Activated B cell treated with CpG ODN at 0.5 μM for 24 hours (primary cell): Measurements from ENCODE around the gene DBNDD2. TPM values are rescaled to one million over a fixed set of nuclear protein-coding genes. Genes with fewer than 3 reads are reported as not detected.

ENCODE experiments used
- ATAC-seq: fragments of 200-7000 bp; cut with Tn5 transposase; one replicate; pipeline ENCODE4 v1.10.0; 2021; ENCODE audit warnings: low read depth, mild to moderate bottlenecking, moderate library complexity
- CTCF ChIA-PET: fragments of 350-600 bp; sonication (Branson Sonifier 250); formaldehyde crosslinking; loops from one replicate; lab custom pipeline; 2021; ENCODE audit warnings: antibody characterized with exemption; lab: Charles Lee
- POLR2A ChIA-PET: fragments of 350-600 bp; sonication (Branson Sonifier 250); formaldehyde crosslinking; loops from one replicate; lab custom pipeline; 2021; ENCODE audit warnings: antibody characterized with exemption; lab: Charles Lee
- DNase-seq: peaks from one replicate; pipeline ENCODE4 v3.0.0; 2022
- H3K27ac Mint-ChIP-seq: one replicate; pipeline ENCODE4 v1.8.0; 2020; ENCODE audit warnings: mixed read lengths
- H3K27me3 Mint-ChIP-seq: one replicate; pipeline ENCODE4 v1.8.0; 2021; ENCODE audit warnings: mixed read lengths
- H3K36me3 Mint-ChIP-seq: one replicate; pipeline ENCODE4 v1.8.0; 2021; ENCODE audit warnings: low read depth, mixed read lengths
- H3K4me1 Mint-ChIP-seq: one replicate; pipeline ENCODE4 v1.8.0; 2021; ENCODE audit warnings: mixed read lengths
- H3K4me3 Mint-ChIP-seq: one replicate; pipeline ENCODE4 v1.8.0; 2020; ENCODE audit warnings: mild to moderate bottlenecking, mixed read lengths
- H3K9me3 Mint-ChIP-seq: one replicate; pipeline ENCODE4 v1.8.0; 2020; ENCODE audit warnings: mixed read lengths
- intact Hi-C: fragments of 100-400 bp; cut with micrococcal nuclease; formaldehyde crosslinking; loops from one replicate; pipeline ENCODE4 v1.15.1; 2024
- total RNA-seq: library from RNA; stranded (reverse); gene quantifications from 2 replicates; pipeline ENCODE4 v1.2.3, GENCODE V29; 2022
- TF ChIP-seq, protein P1 (sequence below): fragments of 200-600 bp; IDR thresholded peaks from one replicate; pipeline ENCODE4 v1.8.0; 2022; ENCODE audit warnings: antibody characterized with exemption, mild to moderate bottlenecking

Gene DBNDD2
- total RNA-seq, 1 donor from 2014 or later, result 2.7 TPM

DNA sequence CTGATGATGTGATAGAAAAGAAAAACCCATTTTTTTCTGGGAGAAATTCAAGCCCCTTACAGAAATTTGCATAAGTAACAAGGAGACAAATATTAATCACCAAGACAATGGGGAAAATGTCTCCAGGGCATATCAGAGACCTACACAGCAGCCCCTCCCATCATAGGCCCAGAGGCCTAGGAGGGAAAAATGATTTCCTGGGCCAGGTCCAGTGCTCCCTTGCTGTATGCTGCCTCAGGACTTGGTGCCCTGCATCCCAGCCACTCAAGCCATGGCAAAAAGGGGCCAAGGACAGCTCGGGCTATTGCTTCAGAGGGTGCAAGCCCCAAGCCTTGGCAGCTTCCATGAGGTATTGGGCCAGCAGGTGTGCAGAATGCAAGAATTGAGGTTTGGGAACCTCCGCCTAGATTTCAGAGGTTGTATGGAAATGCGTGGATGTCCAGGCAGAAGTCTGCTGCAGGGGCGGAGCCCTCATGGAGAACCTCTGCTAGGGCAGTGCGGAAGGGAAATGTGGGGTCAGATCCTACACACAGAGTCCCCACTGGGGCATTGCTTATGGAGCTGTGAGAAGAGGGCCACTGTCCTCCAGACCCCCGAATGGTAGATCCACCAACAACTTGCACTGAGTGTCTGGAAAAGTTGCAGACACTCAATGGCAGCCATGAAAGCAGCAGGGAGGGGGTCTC is 7.6 kb upstream of the DBNDD2 start:
- Mint-ChIP-seq H3K4me1 (peaks cover 6% of the 10 kb centered on the region), H3K27me3 (no peaks in the 10 kb centered on the region), H3K4me3 (no peak overlapping the region), H3K9me3 (peaks cover 18% of the 10 kb centered on the region), H3K36me3 (peaks cover 23% of the 10 kb centered on the region), H3K27ac (no peak overlapping the region)
- intact Hi-C loops, result no loop called here
- ATAC-seq (no peak), DNase-seq (no peak)
- TF ChIP-seq, protein P1, sequence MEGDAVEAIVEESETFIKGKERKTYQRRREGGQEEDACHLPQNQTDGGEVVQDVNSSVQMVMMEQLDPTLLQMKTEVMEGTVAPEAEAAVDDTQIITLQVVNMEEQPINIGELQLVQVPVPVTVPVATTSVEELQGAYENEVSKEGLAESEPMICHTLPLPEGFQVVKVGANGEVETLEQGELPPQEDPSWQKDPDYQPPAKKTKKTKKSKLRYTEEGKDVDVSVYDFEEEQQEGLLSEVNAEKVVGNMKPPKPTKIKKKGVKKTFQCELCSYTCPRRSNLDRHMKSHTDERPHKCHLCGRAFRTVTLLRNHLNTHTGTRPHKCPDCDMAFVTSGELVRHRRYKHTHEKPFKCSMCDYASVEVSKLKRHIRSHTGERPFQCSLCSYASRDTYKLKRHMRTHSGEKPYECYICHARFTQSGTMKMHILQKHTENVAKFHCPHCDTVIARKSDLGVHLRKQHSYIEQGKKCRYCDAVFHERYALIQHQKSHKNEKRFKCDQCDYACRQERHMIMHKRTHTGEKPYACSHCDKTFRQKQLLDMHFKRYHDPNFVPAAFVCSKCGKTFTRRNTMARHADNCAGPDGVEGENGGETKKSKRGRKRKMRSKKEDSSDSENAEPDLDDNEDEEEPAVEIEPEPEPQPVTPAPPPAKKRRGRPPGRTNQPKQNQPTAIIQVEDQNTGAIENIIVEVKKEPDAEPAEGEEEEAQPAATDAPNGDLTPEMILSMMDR, result no peak
- POLR2A ChIA-PET, result no interaction called here
- CTCF ChIA-PET, result no interaction called here

DNA sequence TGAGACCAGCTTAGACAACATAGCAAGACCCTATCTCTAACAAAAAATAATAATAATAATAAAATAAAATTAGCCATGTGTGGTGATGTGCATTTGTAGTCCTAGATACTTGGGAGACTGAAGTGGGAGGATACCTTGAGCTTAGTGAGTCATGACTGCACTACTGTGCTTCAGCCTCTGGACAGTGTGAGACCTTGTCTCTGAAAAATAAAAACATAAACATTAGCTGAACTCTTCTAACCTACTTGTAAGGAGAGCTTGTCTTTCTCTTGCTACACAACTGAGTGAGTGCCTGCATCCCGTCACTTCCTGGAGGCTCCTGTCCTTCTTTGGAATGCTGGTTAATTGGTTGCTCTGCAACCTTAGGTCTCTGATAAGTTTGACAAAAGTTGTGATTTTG is 5.1 kb upstream of the DBNDD2 start:
- Mint-ChIP-seq H3K9me3 (peaks cover 18% of the 10 kb centered on the region), H3K36me3 (peaks cover 21% of the 10 kb centered on the region), H3K4me3 (no peak overlapping the region), H3K27ac (no peak overlapping the region), H3K27me3 (no peaks in the 10 kb centered on the region), H3K4me1 (peaks cover 19% of the 10 kb centered on the region)
- TF ChIP-seq, protein P1, result no peak
- ChIA-PET POLR2A (interaction anchor here (1.5 kb wide), 1 partner anchor 13 kb away, joined by 3 read pairs; the partner anchor contains the start of gene PIGT), CTCF (interaction anchor here (1.3 to 2.4 kb wide), 2 partner anchors 29 to 34 kb away, joined by 5 to 11 read pairs; no protein-coding TSS in a partner anchor)
- ATAC-seq, result no peak
- intact Hi-C loops, result no loop called here
- DNase-seq, result no peak

DNA sequence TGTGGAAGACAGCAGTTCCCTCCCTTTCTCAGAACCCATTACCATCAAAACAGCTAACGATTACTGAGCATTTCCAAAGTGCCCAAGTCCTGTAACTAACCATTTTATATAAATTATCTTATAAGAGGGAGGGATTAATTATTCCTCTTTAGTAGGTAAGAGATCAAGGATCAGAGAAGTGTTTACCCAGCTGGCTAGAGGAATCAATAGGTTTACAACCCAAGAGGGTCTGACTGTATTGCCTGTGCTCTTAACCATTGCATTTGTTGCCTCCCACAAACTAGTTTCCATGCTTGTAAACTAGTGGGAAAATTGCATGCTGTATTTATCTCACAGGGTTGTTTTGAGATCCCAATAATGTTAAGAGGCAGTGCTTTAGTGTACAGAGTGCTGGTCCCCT is 3.7 kb upstream of the DBNDD2 start:
- Mint-ChIP-seq H3K36me3 (peaks cover 15% of the 10 kb centered on the region), H3K4me1 (peaks cover 28% of the 10 kb centered on the region), H3K4me3 (peak overlapping the region; percentile 59), H3K9me3 (peaks cover 14% of the 10 kb centered on the region), H3K27me3 (no peaks in the 10 kb centered on the region), H3K27ac (no peak overlapping the region)
- intact Hi-C loops, result no loop called here
- DNase-seq, result no peak
- TF ChIP-seq, protein P1, result no peak
- POLR2A ChIA-PET, result interaction anchor here (0.6 to 3.8 kb wide), 2 partner anchors 11 to 189 kb away, joined by 8 to 17 read pairs; partner anchors contain the start of gene PIGT
- no peak for ATAC-seq
- CTCF ChIA-PET, result interaction anchor here (0.8 to 2.4 kb wide), 4 partner anchors 31 to 42 kb away, joined by 3 to 11 read pairs (median 6); no protein-coding TSS in a partner anchor

DNA sequence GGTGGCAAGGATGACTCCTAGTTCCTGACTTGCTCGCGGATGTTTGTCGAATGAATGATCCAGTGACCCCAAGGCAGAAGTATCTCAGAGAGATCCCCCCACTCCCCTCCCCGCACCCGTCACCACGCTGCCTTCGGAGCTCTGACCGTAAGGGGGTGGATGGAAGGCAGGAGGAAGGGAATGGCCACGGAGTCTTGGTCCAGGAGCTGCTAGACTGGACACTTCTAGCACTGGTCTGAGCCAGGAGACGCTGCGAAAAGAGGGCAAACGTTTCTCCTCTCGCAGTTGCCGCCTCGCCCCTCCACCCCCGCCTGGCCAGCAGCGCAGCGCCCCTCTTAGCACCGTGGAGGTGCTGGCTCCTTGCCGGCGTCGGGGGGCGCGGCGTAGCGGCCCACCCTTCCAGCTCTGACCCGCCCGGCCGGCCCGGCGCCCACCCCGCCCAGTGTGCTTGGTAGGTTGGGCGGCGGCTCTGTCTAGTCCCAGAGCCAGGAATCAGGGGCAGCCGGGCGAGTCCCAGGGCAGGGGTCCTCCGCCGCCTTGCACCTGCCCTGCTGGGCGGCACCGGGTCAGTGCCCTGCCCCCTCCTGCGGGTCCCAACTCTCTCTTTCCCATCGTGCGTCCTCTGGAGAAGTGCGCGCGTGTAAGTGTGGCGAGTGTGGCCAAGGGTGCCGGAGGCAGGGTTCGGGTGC is 2.4 kb upstream of the DBNDD2 start:
- peaks cover 7% of the 10 kb centered on the region for H3K9me3 Mint-ChIP-seq
- no peaks in the 10 kb centered on the region for H3K27me3 Mint-ChIP-seq
- TF ChIP-seq, protein P1, result no peak
- POLR2A ChIA-PET, result interaction anchor here (0.6 to 3.8 kb wide), 3 partner anchors 10 to 42 kb away, joined by 3 to 17 read pairs (median 13); partner anchors contain the start of gene PIGT
- CTCF ChIA-PET, result interaction anchor here (1.7 kb wide), 1 partner anchor 32 kb away, joined by 7 read pairs; no protein-coding TSS in a partner anchor
- peaks cover 11% of the 10 kb centered on the region for H3K36me3 Mint-ChIP-seq
- intact Hi-C loops, result loop anchor here (1.0 to 2.0 kb wide), 3 partner anchors 10 to 37 kb away; no protein-coding TSS in a partner anchor
- peaks cover 28% of the 10 kb centered on the region for H3K4me1 Mint-ChIP-seq
- DNase-seq (no peak), ATAC-seq (peak; percentile 25)
- H3K4me3 Mint-ChIP-seq, result peak overlapping the region; percentile 75
- H3K27ac Mint-ChIP-seq, result no peak overlapping the region
